NT2/D1 (cell line): ENCODE measurements around the gene GNG13.

Experiments
- SUZ12 ChIP-seq: IDR thresholded peaks from 2 replicates; pipeline ENCODE4 v1.6.1; 2011; ENCODE audit not compliant: insufficient read length, insufficient read depth; ENCODE audit errors: extremely low read depth
- ZNF274 ChIP-seq: IDR thresholded peaks from 2 replicates; pipeline ENCODE4 v1.6.1; 2011; ENCODE audit warnings: mild to moderate bottlenecking, low read depth, low read length

GRCh38 chr16:813204-813915, 12.8 kb upstream of the GNG13 start:
- TF ChIP-seq ZNF274 (no peak), SUZ12 (no peak)
